Osteocyte (in vitro differentiated cells): Measurements from ENCODE around the gene ATP11B. TPM values are rescaled to one million over a fixed set of nuclear protein-coding genes. Genes with fewer than 3 reads are reported as not detected.
A peak's percentile ranks its signal among the peaks of the same experiment; 100 is the strongest.

ENCODE experiments used
- DNase-seq: peaks from one replicate; pipeline ENCODE4 v3.0.0; 2021; ENCODE audit warnings: mixed read lengths; ENCODE audit not compliant: unreplicated experiment; ENCODE audit errors: extremely low spot score
- H3K27ac Mint-ChIP-seq: one replicate; pipeline ENCODE4 v1.8.0; 2021; ENCODE audit warnings: mild to moderate bottlenecking, mixed read lengths; ENCODE audit not compliant: unreplicated experiment
- H3K27me3 Mint-ChIP-seq: one replicate; pipeline ENCODE4 v1.8.0; 2021; ENCODE audit warnings: mixed read lengths; ENCODE audit not compliant: unreplicated experiment
- H3K36me3 Mint-ChIP-seq: one replicate; pipeline ENCODE4 v1.8.0; 2021; ENCODE audit warnings: mixed read lengths; ENCODE audit not compliant: unreplicated experiment
- H3K4me1 Mint-ChIP-seq: one replicate; pipeline ENCODE4 v1.8.0; 2021; ENCODE audit warnings: mixed read lengths; ENCODE audit not compliant: unreplicated experiment
- H3K4me3 Mint-ChIP-seq: one replicate; pipeline ENCODE4 v1.8.0; 2021; ENCODE audit warnings: mild to moderate bottlenecking, moderate library complexity, mixed read lengths; ENCODE audit not compliant: unreplicated experiment
- H3K9me3 Mint-ChIP-seq: one replicate; pipeline ENCODE4 v1.8.0; 2021; ENCODE audit warnings: mixed read lengths; ENCODE audit not compliant: unreplicated experiment
- total RNA-seq: library from RNA; stranded (reverse); gene quantifications from 2 replicates; pipeline ENCODE4 v1.2.1, GENCODE V29; 2021
- TF ChIP-seq, protein P1 (sequence below): fragments of 200-600 bp; sonication (generic); IDR thresholded peaks from 2 replicates; pipeline ENCODE4 v1.5.0; 2021; ENCODE audit warnings: antibody characterized with exemption, mild to moderate bottlenecking, moderate library complexity

Gene ATP11B
- total RNA-seq, 1 donor from 2014 or later = 69.2 TPM

GRCh38 chr3:182913889-182914288 lies 120.6 kb downstream of the ATP11B start:
- Mint-ChIP-seq H3K4me3 (no peak overlapping the region), H3K36me3 (peaks cover 19% of the 10 kb centered on the region), H3K27me3 (no peaks in the 10 kb centered on the region), H3K9me3 (no peaks in the 10 kb centered on the region), H3K4me1 (no peaks in the 10 kb centered on the region), H3K27ac (no peak overlapping the region)
- no peak for DNase-seq
- TF ChIP-seq, protein P1, sequence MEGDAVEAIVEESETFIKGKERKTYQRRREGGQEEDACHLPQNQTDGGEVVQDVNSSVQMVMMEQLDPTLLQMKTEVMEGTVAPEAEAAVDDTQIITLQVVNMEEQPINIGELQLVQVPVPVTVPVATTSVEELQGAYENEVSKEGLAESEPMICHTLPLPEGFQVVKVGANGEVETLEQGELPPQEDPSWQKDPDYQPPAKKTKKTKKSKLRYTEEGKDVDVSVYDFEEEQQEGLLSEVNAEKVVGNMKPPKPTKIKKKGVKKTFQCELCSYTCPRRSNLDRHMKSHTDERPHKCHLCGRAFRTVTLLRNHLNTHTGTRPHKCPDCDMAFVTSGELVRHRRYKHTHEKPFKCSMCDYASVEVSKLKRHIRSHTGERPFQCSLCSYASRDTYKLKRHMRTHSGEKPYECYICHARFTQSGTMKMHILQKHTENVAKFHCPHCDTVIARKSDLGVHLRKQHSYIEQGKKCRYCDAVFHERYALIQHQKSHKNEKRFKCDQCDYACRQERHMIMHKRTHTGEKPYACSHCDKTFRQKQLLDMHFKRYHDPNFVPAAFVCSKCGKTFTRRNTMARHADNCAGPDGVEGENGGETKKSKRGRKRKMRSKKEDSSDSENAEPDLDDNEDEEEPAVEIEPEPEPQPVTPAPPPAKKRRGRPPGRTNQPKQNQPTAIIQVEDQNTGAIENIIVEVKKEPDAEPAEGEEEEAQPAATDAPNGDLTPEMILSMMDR = no peak

- no peak for DNase-seq
- Mint-ChIP-seq H3K27ac (no peak overlapping the region), H3K4me3 (no peak overlapping the region), H3K4me1 (no peaks in the 10 kb centered on the region), H3K27me3 (no peaks in the 10 kb centered on the region), H3K9me3 (no peaks in the 10 kb centered on the region), H3K36me3 (peaks cover 19% of the 10 kb centered on the region)
- TF ChIP-seq, protein P1 = no peak
Observed at GRCh38 chr3:182914341-182914740, 121.0 kb downstream of the ATP11B start.

DNA sequence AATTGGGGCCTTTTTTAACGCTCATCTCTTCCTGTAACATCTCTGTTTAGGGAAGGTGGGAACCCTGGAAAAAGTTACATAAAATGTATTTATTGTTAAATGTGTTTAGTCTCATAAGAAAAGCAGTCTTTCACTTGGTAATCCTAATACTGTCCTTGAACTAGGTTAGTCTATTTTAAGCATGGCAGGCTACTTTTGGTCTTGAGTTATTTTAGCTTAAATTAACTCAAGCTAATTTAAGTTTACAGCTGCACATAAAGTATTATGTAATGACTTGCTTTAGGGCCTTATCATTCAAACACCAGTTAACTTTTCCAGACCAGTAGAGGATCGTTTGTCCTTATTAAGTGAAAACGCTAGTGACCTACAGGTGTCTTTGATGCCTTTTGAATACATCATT lies 123.8 kb downstream of the ATP11B start:
- Mint-ChIP-seq H3K4me3 (no peak overlapping the region), H3K27me3 (no peaks in the 10 kb centered on the region), H3K4me1 (peaks cover 2% of the 10 kb centered on the region), H3K36me3 (peaks cover 20% of the 10 kb centered on the region), H3K9me3 (no peaks in the 10 kb centered on the region), H3K27ac (no peak overlapping the region)
- TF ChIP-seq, protein P1 = no peak
- DNase-seq = no peak

- Mint-ChIP-seq H3K27me3 (no peaks in the 10 kb centered on the region), H3K9me3 (peaks cover 3% of the 10 kb centered on the region), H3K27ac (no peak overlapping the region), H3K36me3 (peaks cover 18% of the 10 kb centered on the region), H3K4me1 (peaks cover 2% of the 10 kb centered on the region), H3K4me3 (no peak overlapping the region)
- no peak for DNase-seq
- TF ChIP-seq, protein P1 = no peak
Observed at GRCh38 chr3:182919866-182920357, 126.6 kb downstream of the ATP11B start.

GRCh38 chr3:182920515-182921084 lies 127.3 kb downstream of the ATP11B start:
- DNase-seq = no peak
- peaks cover 13% of the 10 kb centered on the region for H3K36me3 Mint-ChIP-seq
- H3K27me3 Mint-ChIP-seq = no peaks in the 10 kb centered on the region
- H3K4me1 Mint-ChIP-seq = peaks cover 2% of the 10 kb centered on the region
- TF ChIP-seq, protein P1 = no peak
- peak overlapping the region; percentile 24 for H3K27ac Mint-ChIP-seq
- peaks cover 3% of the 10 kb centered on the region for H3K9me3 Mint-ChIP-seq
- H3K4me3 Mint-ChIP-seq = no peak overlapping the region
